Chondrocyte (in vitro differentiated cells): ENCODE results near the gene MSX1. TPM values are rescaled to one million over a fixed set of nuclear protein-coding genes. Genes with fewer than 3 reads are reported as not detected.

Experiments
- DNase-seq: peaks from one replicate; pipeline ENCODE4 v3.0.0; 2021; ENCODE audit warnings: mixed read lengths, low spot score
- H3K27ac Mint-ChIP-seq: one replicate; pipeline ENCODE4 v1.8.0; 2021; ENCODE audit warnings: mild to moderate bottlenecking, moderate library complexity, mixed read lengths; ENCODE audit not compliant: unreplicated experiment
- H3K27me3 Mint-ChIP-seq: 2 replicates; pipeline ENCODE4 v1.8.0; 2021; ENCODE audit warnings: low read depth, mixed read lengths
- H3K36me3 Mint-ChIP-seq: 2 replicates; pipeline ENCODE4 v1.8.0; 2021; ENCODE audit warnings: low read depth, mixed read lengths
- H3K4me1 Mint-ChIP-seq: 2 replicates; pipeline ENCODE4 v1.8.0; 2021; ENCODE audit warnings: low read depth, mild to moderate bottlenecking, mixed read lengths
- H3K4me3 Mint-ChIP-seq: one replicate; pipeline ENCODE4 v1.8.0; 2021; ENCODE audit warnings: mild to moderate bottlenecking, moderate library complexity, mixed read lengths; ENCODE audit not compliant: unreplicated experiment
- H3K9me3 Mint-ChIP-seq: 2 replicates; pipeline ENCODE4 v1.8.0; 2021; ENCODE audit warnings: low read depth, mixed read lengths
- CTCF ChIP-seq: fragments of 200-600 bp; sonication (generic); IDR thresholded peaks from 2 replicates; pipeline ENCODE4 v1.5.0; 2021; ENCODE audit warnings: antibody characterized with exemption, mild to moderate bottlenecking, moderate library complexity
- total RNA-seq: library from RNA; stranded (reverse); gene quantifications from 3 replicates; pipeline ENCODE4 v1.2.1, GENCODE V29; 2021

The MSX1 gene
- total RNA-seq, 1 donor from 2014 or later = 4.8 TPM

- Mint-ChIP-seq H3K9me3 (no peaks in the 10 kb centered on the region), H3K27me3 (peaks cover 19% of the 10 kb centered on the region), H3K36me3 (no peaks in the 10 kb centered on the region), H3K4me1 (no peaks in the 10 kb centered on the region), H3K4me3 (no peak overlapping the region), H3K27ac (no peak overlapping the region)
- DNase-seq = no peak
- TF ChIP-seq CTCF = no peak
Observed at GRCh38 chr4:4841156-4841555, 18.3 kb upstream of the MSX1 start.

GRCh38 chr4:4842476-4843441 lies 16.7 kb upstream of the MSX1 start:
- no peaks in the 10 kb centered on the region for H3K9me3 Mint-ChIP-seq
- no peak overlapping the region for H3K27ac Mint-ChIP-seq
- no peak for DNase-seq
- no peaks in the 10 kb centered on the region for H3K4me1 Mint-ChIP-seq
- TF ChIP-seq CTCF = no peak
- H3K36me3 Mint-ChIP-seq = no peaks in the 10 kb centered on the region
- H3K4me3 Mint-ChIP-seq = no peak overlapping the region
- H3K27me3 Mint-ChIP-seq = peaks cover 19% of the 10 kb centered on the region

- no peaks in the 10 kb centered on the region for H3K9me3 Mint-ChIP-seq
- DNase-seq = no peak
- H3K27ac Mint-ChIP-seq = no peak overlapping the region
- H3K36me3 Mint-ChIP-seq = no peaks in the 10 kb centered on the region
- H3K4me3 Mint-ChIP-seq = no peak overlapping the region
- H3K27me3 Mint-ChIP-seq = peaks cover 18% of the 10 kb centered on the region
- TF ChIP-seq CTCF = no peak
- H3K4me1 Mint-ChIP-seq = no peaks in the 10 kb centered on the region
Observed at GRCh38 chr4:4843635-4844291, 15.7 kb upstream of the MSX1 start.

GRCh38 chr4:4845027-4845426 lies 14.4 kb upstream of the MSX1 start:
- H3K27ac Mint-ChIP-seq = no peak overlapping the region
- TF ChIP-seq CTCF = no peak
- H3K27me3 Mint-ChIP-seq = peaks cover 16% of the 10 kb centered on the region
- no peak overlapping the region for H3K4me3 Mint-ChIP-seq
- no peak for DNase-seq
- no peaks in the 10 kb centered on the region for H3K4me1 Mint-ChIP-seq
- H3K9me3 Mint-ChIP-seq = no peaks in the 10 kb centered on the region
- H3K36me3 Mint-ChIP-seq = no peaks in the 10 kb centered on the region

GRCh38 chr4:4847011-4847410 lies 12.5 kb upstream of the MSX1 start:
- no peaks in the 10 kb centered on the region for H3K9me3 Mint-ChIP-seq
- H3K4me1 Mint-ChIP-seq = no peaks in the 10 kb centered on the region
- no peak for TF ChIP-seq CTCF
- H3K27me3 Mint-ChIP-seq = peaks cover 14% of the 10 kb centered on the region
- DNase-seq = no peak
- no peak overlapping the region for H3K27ac Mint-ChIP-seq
- H3K36me3 Mint-ChIP-seq = no peaks in the 10 kb centered on the region
- no peak overlapping the region for H3K4me3 Mint-ChIP-seq
